Effector memory CD8-positive, alpha-beta T cell (primary cell): ENCODE results near the gene GLI3.

Experiments
- ATAC-seq: fragments of 150-1000 bp; cut with Tn5 transposase; replicated peaks from 2 replicates; pipeline ENCODE4 v1.10.0; 2021; ENCODE audit warnings: mild to moderate bottlenecking, moderate library complexity
- DNase-seq, 3 experiments: peaks; one replicate each; pipeline ENCODE4 v3.0.0; 2021
- H3K27ac Mint-ChIP-seq, 2 donors: one replicate each; pipeline ENCODE4 v1.8.0; 2022; ENCODE audit warnings: mild to moderate bottlenecking in 2 of 2, mixed read lengths in 2 of 2, moderate library complexity in 2 of 2
- H3K27me3 Mint-ChIP-seq, 2 donors: one replicate each; pipeline ENCODE4 v1.8.0; 2022; ENCODE audit warnings: mixed read lengths in 2 of 2
- H3K36me3 Mint-ChIP-seq: one replicate; pipeline ENCODE4 v1.8.0; 2022; ENCODE audit warnings: mild to moderate bottlenecking, moderate library complexity, mixed read lengths; ENCODE audit not compliant: insufficient read depth
- H3K4me1 Mint-ChIP-seq, 2 donors: one replicate each; pipeline ENCODE4 v1.8.0; 2022; ENCODE audit warnings: low read depth in 2 of 2, mixed read lengths in 2 of 2
- H3K4me3 Mint-ChIP-seq, 2 donors: one replicate each; pipeline ENCODE4 v1.8.0; 2022; ENCODE audit warnings: mild to moderate bottlenecking in 2 of 2, mixed read lengths in 2 of 2, moderate library complexity in 2 of 2
- H3K9me3 Mint-ChIP-seq, 2 donors: one replicate each; pipeline ENCODE4 v1.8.0; 2022; ENCODE audit warnings: mixed read lengths in 2 of 2

The GLI3 gene

DNA sequence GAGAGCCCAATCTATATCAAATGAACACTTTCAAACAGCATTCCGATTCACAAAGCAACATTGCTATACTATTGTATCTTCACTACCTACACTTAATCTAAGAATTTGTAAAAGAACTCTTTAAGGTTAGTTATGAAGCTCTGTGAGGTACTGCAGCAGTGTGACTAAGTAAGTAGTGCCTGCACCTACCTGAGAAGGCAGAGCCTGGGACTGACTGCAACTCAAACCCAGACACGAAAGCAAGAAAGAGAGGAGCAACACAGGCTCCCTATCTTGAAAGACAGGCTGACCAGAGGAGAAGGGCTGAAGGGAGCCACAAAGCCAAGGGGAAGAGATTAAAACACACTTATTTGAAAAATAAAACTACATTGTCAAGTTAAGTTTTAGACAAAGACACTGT is 160.1 kb downstream of the GLI3 start:
- no peak overlapping the region for H3K27ac Mint-ChIP-seq

DNA sequence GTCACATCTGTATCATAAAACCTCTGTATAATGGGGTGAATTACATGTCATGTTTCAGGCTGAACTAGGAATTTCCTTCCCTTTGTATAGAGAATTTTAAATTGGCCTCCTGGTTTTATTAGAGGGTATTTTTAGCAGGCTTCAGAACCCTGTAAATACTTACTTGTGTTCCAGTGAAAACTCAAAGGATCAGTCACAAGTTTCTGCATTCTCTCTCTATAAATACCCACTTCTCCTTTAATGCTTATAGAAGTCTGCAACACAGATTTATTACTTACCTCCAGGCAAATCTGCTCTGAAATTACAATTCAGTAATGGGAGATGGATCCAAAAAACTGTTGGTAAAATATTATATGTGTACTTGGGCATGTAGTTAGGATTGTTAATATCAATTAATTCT is 161.6 kb downstream of the GLI3 start:
- no peak for DNase-seq
- ATAC-seq = no peak
- Mint-ChIP-seq H3K9me3 (no peaks in the 10 kb centered on the region), H3K4me1 (no peaks in the 10 kb centered on the region), H3K36me3 (no peaks in the 10 kb centered on the region), H3K27me3 (no peaks in the 10 kb centered on the region), H3K4me3 (no peak overlapping the region), H3K27ac (no peak overlapping the region)

More for the DNA sequence above, 160.1 kb downstream of the GLI3 start:
- Mint-ChIP-seq H3K36me3 (no peaks in the 10 kb centered on the region), H3K4me1 (no peaks in the 10 kb centered on the region), H3K27me3 (no peaks in the 10 kb centered on the region), H3K9me3 (no peaks in the 10 kb centered on the region), H3K4me3 (no peak overlapping the region)
- DNase-seq = no peak
- no peak for ATAC-seq

DNA sequence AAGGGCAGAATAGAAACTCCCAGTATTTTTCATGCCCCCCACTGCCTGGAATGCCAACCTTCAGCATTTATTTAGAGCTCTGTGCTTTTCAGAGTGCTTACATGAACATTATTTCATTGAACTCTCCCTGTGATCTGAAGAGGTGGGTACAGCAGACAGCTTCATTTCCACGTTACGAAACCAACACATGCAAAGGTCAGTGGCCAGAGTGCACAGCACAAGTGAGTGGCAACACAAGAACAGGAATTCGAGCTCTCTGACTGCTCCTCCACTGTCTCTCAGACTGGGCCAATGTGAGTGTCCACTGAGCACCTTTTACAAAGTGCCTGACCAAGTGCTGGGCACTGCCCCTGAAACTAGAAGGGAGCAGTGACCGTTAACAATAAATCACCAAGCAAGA is 162.9 kb downstream of the GLI3 start:
- Mint-ChIP-seq H3K27ac (no peak overlapping the region), H3K9me3 (no peaks in the 10 kb centered on the region), H3K4me3 (no peak overlapping the region), H3K4me1 (no peaks in the 10 kb centered on the region), H3K27me3 (no peaks in the 10 kb centered on the region), H3K36me3 (no peaks in the 10 kb centered on the region)
- DNase-seq = no peak
- no peak for ATAC-seq

DNA sequence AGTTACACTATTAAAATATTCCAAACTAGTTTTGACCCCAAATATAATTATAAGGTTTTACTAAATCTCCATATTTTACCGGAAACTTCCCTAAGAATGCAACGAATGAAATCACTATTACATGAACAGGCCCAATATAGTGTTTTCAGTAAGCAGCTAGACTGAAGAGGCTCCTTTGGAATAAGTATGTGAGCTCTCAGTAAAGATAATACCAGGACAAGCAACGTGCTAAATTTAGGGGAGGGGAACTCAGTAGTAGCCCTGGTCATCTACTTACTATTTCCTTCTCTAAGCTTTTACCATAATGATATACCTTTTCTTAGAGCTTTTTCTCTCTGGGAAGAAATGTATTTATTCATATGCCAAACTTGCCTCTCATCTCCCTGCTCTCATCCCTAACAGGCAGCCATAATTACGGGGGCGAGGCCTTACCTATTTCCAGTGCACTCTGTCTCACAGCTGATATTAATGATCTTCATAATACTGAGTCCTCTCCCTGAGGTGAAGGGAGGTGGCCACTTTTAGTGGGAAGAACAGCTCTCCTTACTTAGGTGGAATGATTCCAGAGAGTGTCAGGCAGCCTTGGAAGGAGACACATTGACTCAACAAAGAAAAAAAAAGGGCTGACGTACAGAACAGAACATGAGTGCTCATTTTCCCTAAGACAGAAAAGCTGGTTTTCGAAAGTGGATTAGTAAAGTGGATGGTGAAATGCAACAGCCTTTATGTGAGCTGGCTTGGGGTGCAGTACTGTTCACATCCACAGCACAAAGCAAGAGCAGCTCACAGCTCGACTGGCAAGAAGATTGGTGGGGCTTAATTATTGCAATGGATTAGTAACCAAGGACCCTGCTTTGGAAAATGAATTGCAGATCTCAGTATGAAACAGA is 165.4 kb downstream of the GLI3 start:
- no peaks in the 10 kb centered on the region for H3K27me3 Mint-ChIP-seq

DNA sequence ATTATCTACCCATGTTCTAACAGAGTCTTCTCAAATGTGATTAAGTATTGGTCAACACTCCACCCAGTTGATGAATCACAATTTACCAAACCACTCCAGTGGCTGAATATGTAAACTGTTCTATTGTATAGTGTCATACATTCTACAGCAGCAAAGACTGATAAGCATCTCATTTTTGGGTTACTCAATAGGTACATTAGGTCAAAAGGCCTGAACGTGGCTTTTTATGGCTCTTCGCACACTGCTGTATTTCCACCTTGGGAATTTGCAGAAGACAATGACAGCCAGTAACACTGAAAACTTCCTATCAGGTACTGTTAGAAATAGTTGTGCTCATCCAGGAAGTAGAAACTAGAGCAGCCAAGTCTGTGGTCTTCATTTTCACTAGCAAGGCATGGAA is 166.9 kb downstream of the GLI3 start:
- Mint-ChIP-seq H3K9me3 (no peaks in the 10 kb centered on the region), H3K4me1 (no peaks in the 10 kb centered on the region), H3K27me3 (no peaks in the 10 kb centered on the region), H3K27ac (no peak overlapping the region), H3K36me3 (no peaks in the 10 kb centered on the region), H3K4me3 (no peak overlapping the region)
- ATAC-seq (no peak), DNase-seq (no peak)

More for the DNA sequence above, 165.4 kb downstream of the GLI3 start:
- Mint-ChIP-seq H3K27ac (no peak overlapping the region), H3K4me3 (no peak overlapping the region), H3K36me3 (no peaks in the 10 kb centered on the region), H3K4me1 (no peaks in the 10 kb centered on the region), H3K9me3 (no peaks in the 10 kb centered on the region)
- no peak for ATAC-seq
- no peak for DNase-seq

DNA sequence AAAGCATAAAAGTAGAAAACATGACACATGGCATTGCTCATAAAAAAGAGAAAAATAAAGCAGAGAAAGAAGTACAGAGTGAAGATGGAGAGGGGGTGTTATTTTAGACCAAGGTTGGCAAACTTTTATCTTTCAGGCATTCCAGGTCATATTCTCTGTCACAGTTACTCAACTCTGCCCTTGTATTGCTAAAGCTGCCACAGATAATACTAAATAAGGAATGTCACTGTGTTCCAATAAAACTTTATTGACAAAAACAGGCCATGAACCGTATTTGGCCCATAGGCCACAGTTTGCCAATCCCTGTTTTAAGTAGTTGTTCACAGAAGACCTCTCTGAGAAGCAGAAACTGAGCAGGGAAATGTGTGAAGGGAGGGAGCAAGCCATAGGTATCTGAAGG is 167.4 kb downstream of the GLI3 start:
- no peak for DNase-seq
- no peaks in the 10 kb centered on the region for H3K9me3 Mint-ChIP-seq

DNA sequence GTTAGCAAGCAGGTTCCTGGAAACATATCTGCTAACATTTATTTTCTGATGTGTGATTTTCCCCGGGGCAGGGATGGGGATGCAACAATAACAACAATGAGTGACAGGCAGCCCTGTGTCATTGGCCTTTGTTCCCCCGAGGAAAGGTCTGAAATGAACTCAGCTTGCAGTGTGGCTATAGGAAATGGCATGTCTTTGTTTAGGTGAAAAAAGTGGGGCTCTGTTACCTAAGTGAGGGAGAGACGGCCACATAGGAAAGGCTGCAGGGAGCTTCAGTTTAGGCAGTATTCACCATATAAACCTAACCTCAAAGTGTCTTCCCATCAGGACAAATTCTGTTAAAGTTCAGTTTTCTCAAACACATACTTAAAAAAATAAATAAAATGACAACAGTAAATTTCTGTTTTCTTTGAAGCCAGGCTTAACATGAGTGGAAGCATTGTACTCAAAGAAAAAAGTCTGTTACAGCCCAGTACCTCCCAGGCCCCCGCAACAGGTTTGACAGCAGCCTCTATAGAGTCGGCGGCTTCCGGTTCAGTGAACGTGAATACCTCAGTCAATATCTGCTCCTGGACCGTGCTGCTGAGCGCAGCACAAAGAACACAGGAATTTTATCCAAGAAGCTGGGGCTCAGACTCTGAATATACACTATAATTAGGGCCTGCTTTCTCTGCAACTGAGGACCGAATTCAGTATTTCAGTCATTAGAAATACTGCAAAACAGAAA is 168.3 kb downstream of the GLI3 start:
- DNase-seq = no peak
- Mint-ChIP-seq H3K9me3 (no peaks in the 10 kb centered on the region), H3K27ac (no peak overlapping the region), H3K36me3 (no peaks in the 10 kb centered on the region), H3K4me1 (no peaks in the 10 kb centered on the region), H3K4me3 (no peak overlapping the region), H3K27me3 (no peaks in the 10 kb centered on the region)
- no peak for ATAC-seq

More for the DNA sequence above, 167.4 kb downstream of the GLI3 start:
- Mint-ChIP-seq H3K4me1 (no peaks in the 10 kb centered on the region), H3K27ac (no peak overlapping the region), H3K36me3 (no peaks in the 10 kb centered on the region), H3K27me3 (no peaks in the 10 kb centered on the region), H3K4me3 (no peak overlapping the region)
- no peak for ATAC-seq

DNA sequence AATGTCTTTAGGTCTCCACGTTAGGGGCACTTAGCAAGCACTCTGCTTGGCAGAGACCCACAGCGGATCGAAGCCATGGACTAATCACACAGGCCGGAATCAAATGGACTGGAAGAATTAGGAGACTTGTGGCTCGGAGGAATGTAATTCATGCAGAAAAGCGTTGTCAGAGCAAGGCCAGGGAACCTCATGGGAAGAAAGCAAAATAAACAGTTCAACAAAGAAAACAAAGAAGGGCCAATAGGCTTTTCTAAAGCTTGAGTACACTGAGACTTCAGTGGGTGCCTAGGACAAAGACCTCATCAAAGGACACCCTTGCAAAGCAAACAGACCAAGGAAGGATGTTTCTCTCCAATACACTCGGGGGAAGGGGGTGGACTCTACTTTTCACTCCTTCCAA is 171.1 kb downstream of the GLI3 start:
- DNase-seq = no peak
- Mint-ChIP-seq H3K27ac (no peak overlapping the region), H3K4me3 (no peak overlapping the region)

DNA sequence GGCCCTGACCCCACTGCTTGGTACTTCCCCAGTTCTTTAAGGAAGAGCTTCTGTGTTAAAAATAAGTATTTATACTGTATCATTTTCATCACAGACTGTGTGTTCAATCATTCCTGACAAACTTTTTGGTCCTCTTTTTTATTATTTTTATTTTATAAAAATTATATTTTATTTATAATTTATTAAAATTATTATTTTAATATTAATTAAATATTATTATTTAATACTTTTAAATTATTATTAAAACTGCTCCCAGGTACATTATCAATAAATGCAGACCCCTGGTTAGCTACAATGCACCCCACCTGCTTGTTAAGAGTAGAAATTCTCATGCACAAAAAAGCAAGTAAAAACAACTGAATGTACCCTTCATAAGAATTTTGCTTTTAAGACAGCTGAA is 172.0 kb downstream of the GLI3 start:
- DNase-seq (no peak), ATAC-seq (no peak)
- Mint-ChIP-seq H3K27me3 (no peaks in the 10 kb centered on the region), H3K4me3 (no peak overlapping the region), H3K9me3 (no peaks in the 10 kb centered on the region), H3K4me1 (no peaks in the 10 kb centered on the region), H3K27ac (no peak overlapping the region), H3K36me3 (no peaks in the 10 kb centered on the region)

More for the DNA sequence above, 171.1 kb downstream of the GLI3 start:
- no peaks in the 10 kb centered on the region for H3K4me1 Mint-ChIP-seq
- no peaks in the 10 kb centered on the region for H3K27me3 Mint-ChIP-seq
- no peak for ATAC-seq
- no peaks in the 10 kb centered on the region for H3K9me3 Mint-ChIP-seq
- no peaks in the 10 kb centered on the region for H3K36me3 Mint-ChIP-seq

DNA sequence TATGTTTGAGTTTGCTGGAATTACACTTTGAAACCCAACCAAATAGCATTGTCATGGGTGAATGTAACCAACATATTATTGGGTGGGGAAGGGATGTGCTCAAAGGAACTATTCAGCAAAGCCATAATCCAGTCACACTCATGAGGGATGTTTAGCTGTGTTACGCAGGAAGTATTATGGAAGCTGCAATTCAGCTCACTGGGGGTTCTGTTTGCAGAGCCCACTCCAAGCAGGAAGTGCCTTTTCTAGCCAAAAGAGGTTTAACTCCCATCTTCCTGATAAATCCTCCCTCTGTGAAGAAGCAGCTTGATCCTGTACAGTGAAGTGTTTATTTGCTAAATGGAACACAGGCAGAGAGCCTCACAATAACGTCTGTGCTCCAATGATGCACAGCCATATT is 172.5 kb downstream of the GLI3 start:
- H3K36me3 Mint-ChIP-seq = no peaks in the 10 kb centered on the region
- ATAC-seq (no peak), DNase-seq (no peak)
- no peak overlapping the region for H3K4me3 Mint-ChIP-seq
- H3K27ac Mint-ChIP-seq = no peak overlapping the region
- no peaks in the 10 kb centered on the region for H3K9me3 Mint-ChIP-seq
- no peaks in the 10 kb centered on the region for H3K27me3 Mint-ChIP-seq
- no peaks in the 10 kb centered on the region for H3K4me1 Mint-ChIP-seq

DNA sequence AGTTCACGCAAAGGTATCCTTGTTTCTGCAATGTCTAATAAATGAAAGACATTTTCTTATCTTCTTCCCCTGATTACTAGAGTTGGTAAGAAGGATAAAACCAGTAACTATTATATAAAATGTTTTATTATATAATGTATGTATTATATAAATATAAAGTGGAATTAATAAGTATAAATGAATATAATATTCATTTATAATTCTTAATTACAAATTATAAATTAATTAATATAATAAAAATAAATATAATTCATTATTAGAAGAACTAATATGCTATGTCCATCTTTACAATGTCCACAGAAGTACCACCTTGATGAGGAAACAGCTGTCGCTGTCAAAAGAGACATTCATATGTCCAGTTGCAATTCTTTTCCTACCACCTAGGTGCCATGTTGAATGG is 177.7 kb downstream of the GLI3 start:
- DNase-seq (no peak), ATAC-seq (no peak)
- Mint-ChIP-seq H3K27me3 (no peaks in the 10 kb centered on the region), H3K4me3 (no peak overlapping the region), H3K4me1 (no peaks in the 10 kb centered on the region), H3K27ac (no peak overlapping the region), H3K36me3 (no peaks in the 10 kb centered on the region), H3K9me3 (no peaks in the 10 kb centered on the region)

DNA sequence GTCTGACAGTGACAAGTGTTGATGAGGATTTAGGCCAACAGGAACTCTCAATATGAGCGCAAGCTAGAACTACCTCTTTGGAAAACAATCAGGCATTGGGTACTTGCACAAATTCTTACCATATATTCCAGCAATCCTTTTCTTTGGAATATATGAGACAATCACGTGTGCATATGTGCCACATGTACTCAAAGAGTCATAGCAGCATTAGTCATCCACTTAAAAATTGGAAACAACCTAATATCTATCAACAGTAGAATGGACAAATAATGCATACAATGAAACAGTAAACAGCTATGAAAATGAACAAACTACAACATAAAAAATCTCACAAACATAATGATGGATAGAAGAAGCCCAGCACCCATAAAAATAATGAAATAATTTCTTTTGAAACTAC is 179.7 kb downstream of the GLI3 start:
- Mint-ChIP-seq H3K36me3 (no peaks in the 10 kb centered on the region), H3K4me3 (no peak overlapping the region), H3K27me3 (no peaks in the 10 kb centered on the region), H3K4me1 (no peaks in the 10 kb centered on the region), H3K27ac (no peak overlapping the region), H3K9me3 (no peaks in the 10 kb centered on the region)
- ATAC-seq (no peak), DNase-seq (no peak)

DNA sequence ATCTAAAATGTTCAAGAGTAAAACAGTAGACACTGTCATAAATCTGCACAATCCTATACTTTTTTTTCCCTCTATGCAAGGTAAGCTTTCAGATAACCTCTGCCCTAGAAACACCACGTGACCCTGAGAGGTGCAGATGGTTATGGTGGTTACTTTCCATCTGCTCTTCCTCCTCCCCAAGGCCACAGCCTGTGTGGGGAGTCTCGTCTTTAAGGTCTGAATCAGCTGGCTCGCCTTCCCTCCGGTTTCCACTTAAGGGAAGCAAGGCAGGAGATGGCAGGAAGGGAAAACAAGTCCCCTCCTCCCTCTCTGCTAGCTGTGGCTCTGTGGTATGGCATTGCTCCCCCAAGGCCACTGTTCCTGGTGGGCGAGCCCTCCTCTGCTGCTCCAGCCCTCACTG is 181.8 kb downstream of the GLI3 start:
- Mint-ChIP-seq H3K36me3 (no peaks in the 10 kb centered on the region), H3K9me3 (no peaks in the 10 kb centered on the region), H3K4me3 (no peak overlapping the region), H3K4me1 (no peaks in the 10 kb centered on the region), H3K27me3 (no peaks in the 10 kb centered on the region), H3K27ac (no peak overlapping the region)
- ATAC-seq = no peak
- DNase-seq = no peak

DNA sequence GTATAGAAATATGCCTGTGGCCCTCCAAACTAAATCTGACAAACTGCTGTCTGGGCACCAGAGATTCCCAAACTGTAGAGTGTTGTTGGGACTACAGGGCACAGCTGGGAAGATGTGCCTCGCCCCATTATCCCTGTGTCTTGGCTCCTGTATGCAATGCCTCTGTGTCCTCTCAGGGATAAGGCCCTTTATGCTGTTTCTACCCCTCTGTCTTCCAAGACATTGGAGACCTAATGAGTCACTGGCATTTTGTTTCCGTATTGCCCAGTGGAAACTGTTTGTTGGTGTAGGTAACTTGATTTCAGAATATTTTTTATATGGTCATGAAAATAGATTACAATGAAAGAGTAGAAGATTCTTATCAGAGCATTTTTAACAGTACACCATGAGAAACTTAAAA is 183.2 kb downstream of the GLI3 start:
- Mint-ChIP-seq H3K9me3 (no peaks in the 10 kb centered on the region), H3K27me3 (no peaks in the 10 kb centered on the region), H3K36me3 (no peaks in the 10 kb centered on the region), H3K4me1 (no peaks in the 10 kb centered on the region), H3K27ac (no peak overlapping the region), H3K4me3 (no peak overlapping the region)
- ATAC-seq (no peak), DNase-seq (no peak)
